Activated CD4-positive, CD25-positive, alpha-beta regulatory T cell treated with anti-CD3 and anti-CD28 coated beads, Interleukin-2, amount 50 U/mL, for 24 hours (primary cell): ENCODE measurements around the gene IGLL5.

ENCODE experiments used
- ATAC-seq, 2 donors: fragments of 150-1000 bp; cut with Tn5 transposase; one replicate each; pipeline ENCODE4 v1.10.0; 2021; ENCODE audit warnings: mild to moderate bottlenecking in 1 of 2, moderate library complexity in 1 of 2

IGLL5 gene

DNA sequence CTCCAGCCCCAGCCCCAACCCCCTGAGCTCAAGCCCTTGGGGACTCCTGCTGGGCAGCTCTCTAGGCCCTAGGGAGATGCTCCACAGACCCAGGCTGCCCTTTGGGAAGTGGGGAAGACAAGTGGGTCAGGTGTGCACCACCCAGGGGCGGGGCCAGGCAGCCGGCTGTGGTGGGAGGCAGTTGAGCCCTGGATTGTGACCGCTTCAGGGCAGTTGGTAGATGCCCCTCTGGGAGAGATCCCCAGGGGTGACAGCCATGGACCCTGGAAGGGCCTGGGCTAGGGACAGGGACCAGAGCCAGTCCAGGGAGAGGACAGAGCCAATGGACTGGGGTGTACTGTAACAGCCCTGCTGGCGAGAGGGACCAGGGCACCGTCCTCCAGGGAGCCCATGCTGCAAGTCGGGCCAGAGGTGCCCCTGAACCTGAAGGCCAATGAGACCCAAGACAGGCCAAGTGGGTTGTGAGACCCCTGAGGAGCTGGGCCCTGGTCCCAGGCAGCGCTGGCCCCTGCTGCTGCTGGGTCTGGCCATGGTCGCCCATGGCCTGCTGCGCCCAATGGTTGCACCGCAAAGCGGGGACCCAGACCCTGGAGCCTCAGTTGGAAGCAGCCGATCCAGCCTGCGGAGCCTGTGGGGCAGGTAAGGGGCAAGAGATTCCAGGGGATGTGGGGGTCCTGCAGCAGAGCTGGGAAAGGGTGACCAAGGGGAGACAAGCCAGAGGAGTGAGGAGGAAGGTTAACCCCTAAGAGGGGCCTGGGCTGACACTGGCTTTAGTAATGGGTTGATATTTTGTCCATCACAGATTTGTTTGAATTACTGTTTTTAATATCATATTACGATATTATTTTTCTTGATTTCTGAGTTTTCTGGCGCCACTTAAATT is at the start of gene IGLL5:
Gene IGLL5, plus strand, starts transcription at position 196 of the 883 bp plus-strand sequence. Its CDS starts 238 bp downstream, at position 434.
- no peak for ATAC-seq

DNA sequence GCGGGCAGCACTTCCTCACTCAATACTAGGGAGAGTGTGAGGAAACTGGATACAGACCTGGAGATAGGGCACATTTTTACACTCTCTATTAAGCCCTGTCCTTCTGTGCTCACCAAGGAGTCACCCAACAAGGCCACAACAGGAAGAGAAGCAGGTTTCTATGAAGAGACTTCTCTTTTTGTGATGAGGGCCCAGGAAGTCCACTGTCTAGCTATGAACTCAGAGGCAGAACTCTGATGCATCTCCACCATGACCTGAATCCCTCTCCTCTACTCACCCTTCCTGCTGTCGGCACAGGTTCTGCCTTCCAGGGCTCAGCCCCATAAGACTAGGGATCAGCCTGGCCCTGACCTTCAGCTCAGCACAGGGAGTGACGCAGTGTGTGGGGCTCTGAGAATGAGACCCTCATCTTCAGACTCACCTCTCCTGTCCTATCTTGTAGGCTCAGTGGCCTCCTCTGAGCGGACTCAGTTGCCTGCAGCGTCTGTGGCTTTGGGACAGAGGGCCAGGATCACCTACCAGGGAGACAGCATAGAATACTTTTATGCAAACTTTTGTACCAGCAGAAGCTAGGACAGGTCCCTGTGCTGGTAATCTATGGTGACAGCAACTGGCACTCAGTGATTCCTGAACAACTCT is 49.3 kb upstream of the IGLL5 start:
- no peak for ATAC-seq

DNA sequence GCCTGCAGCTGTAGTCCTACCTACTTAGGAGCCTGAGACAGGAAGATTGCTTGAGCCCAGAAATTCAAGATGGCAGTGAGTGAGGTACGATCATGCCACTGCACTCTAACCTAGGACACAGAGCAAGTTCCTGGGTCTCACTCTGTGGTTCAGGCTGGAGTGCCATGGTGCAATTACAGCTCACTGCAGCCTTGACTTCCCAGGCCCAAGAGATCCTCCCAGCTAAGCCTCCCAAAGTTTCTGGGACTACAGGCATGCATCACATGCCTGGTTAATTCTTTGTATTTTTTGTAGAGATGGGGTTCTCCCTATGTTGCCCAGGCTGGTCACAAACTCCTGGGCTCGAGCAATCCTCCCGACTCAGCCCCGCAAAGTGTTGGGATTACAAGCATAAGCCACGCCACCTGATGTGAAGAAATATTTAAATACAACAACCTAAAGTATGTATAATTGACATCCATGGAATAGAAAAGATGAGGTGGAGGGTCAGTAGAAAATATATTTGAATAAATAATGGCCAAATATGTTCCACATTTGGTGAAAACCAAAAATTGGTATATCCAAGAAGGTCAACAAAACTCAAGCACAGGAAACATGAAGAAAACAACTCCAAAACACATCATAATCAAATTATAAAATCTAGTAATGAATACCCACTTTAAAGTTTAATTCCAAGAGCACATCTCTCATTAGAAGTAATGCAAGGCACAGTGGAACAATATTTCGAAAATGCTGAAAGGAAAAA is 47.9 kb upstream of the IGLL5 start:
- no peak for ATAC-seq

DNA sequence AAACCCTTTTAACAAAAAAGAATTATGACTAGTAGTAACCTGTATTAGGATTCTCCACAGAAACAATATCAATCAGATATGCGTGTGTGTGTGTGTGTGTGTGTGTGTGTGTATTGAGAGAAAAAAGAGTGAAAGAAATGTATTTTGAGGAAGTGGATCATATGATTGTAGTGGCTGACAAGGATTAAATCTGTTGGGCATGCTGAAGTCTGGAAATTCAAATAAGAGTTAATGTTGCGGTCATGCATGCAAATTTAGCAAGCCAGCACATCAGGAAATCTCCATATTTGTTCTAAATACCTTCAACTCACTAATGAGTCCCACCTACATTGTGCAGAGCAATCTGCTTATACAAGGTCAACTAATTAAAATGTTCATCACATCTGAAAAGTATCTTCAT is 46.8 kb upstream of the IGLL5 start:
- ATAC-seq = no peak

DNA sequence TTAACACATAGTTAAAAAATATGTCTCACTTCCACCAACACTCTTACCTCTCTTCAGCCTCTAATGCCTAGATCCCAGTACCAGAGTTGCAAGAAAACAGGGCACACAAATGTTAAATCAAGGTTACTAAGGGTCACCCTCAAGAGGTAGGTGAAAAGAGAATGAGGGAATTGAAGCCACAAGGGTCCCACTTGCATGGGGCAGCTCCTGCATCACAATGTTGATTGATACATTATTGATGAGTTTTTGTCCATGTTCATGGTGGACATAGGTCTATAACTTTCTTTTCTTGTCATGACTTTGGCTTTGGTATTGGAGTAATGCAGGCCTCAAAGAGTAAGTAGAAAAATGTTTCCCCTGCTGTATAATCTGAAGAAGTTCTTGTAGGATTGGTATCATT is 46.0 kb upstream of the IGLL5 start:
- no peak for ATAC-seq

DNA sequence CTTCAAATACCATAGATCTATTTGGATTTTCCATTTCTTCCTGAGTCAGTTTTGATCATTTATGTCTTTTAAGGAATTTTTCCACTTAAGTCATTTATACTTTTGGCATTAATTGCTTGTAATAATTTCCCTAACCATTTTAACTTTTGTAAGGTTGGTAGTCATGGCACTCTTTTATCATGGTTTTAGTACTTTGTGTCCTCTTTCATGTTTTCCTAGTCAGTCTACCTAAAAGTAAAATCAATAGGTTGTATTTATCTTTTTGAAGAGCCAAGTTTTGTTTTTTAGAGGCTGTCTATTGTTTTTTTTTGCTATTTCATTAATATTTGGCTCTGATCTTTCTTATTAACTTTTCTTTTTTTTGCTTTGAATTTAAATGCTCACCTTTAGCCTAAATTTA is 45.5 kb upstream of the IGLL5 start:
- ATAC-seq = no peak

DNA sequence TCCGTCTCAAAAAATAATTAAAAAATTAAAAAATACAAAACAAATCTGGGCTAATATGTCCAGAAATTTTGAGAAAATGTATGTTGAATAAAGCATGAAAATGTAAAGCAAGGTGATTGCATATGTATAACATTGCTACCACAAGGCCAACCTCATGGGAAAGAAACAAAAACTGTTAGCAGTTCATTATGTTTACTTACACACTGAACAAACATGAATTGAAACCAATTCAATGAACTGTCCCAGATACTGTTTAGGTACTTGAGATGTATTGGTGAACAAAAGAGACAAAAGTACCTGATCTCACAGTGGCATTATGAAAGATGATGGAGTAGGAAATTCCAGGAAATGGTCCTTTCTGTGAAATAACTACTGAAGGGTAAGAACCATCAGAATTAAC is 43.8 kb upstream of the IGLL5 start:
- ATAC-seq = no peak

DNA sequence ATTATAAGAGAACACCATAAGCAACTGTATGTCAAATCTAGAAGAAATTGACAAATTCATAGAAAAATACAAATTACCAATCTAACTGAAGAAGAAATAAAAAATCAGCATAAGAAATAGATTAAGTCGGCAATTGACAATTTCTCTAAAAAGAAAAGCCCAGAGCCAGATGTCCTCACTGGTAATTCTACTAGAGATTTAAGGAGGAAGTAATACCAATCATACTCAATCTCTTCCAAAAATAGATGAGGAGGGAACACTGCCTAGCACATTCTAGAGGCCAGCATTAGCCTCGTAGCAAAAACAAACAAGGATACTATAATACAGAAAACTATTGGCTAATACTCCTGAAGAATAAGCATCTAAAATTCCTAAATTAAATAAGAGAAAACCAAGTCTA is 40.4 kb upstream of the IGLL5 start:
- ATAC-seq = no peak

DNA sequence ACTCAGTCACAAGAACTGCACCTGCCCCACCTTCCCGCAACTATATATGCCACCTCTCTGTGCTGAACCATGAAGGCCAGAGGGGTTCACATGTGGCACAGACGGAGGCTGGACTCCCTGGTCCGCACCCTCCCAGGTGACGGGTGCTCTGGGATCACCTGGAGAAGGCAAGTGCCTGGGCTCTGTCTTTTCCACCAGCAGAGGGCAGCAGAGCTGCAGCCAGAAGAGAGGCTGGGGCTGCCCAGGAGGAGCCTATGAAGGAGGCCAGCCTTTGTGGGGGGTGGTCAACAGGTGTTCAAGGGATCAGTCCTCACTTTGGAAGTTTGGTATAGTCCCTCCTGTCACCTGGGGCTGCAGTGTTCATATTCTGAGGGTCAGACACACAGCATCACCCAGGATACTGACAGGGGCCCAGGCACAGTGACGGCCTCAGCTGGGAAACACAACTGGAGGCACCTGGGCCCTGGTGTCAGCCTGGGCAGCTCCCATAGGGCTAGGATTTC is 39.2 kb upstream of the IGLL5 start:
- ATAC-seq = peak; percentile 83 to 87

DNA sequence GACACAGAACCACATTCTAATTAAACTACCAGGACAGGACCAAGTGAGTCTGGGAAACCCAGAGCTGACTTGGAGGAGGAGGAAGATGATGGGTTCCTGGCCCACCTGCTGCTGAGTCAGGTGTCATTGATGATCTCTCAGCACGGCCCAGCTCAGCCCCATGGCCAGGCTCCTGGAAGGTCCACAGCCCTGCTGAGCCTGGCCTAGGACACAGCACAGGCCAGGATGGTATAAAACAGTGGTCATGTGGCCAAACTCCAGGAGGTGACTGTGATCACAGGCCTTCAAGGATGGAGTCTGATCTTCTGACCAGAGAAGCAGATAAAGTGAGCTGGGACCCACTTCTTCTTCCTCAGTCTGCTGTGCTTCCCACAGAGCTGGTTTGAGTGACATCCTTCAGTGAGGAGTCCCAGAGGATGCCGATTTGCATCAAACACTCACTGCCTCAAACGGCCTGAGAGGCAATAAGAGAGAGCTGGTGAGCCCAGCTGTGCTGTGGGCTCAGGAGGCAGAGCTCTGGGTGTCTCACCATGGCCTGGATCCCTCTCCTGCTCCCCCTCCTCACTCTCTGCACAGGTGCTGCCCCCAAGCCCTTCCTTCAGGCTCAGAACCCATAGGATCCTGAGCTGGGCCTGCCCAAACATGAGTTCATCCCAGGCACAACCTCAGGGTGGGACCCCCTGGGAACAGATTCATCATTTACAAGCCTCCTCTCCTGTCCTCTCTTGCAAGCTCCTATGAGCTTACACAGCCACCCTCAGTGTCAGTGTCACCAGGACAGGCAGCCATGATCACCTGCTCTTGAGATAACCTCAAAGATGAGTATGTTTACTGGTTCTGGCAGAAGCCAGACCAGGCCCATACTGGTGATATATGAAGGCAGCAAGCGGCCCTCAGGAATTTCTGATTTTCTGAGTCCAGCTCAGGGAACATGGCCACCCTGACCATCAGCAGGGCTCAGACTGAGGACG is 37.7 kb upstream of the IGLL5 start:
- ATAC-seq = no peak

DNA sequence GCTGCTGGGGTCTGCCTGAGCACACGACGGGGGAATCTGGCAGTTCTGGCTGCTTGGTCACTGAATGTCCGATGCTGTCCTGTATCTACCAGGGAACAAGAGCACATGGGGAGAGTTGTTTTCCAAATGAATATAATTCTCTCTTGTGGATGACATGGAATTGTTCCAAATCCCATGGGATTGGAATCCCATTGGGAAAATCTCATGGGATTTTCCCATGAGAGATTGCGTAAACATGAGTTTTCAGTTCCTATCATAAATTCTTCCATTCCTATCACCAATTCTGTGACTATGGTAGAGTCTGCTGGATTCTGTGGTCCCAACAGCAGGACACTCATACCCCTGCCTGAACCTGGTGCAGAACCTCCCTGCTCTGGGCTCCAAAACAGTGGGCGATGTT is 35.6 kb upstream of the IGLL5 start:
- ATAC-seq = no peak

DNA sequence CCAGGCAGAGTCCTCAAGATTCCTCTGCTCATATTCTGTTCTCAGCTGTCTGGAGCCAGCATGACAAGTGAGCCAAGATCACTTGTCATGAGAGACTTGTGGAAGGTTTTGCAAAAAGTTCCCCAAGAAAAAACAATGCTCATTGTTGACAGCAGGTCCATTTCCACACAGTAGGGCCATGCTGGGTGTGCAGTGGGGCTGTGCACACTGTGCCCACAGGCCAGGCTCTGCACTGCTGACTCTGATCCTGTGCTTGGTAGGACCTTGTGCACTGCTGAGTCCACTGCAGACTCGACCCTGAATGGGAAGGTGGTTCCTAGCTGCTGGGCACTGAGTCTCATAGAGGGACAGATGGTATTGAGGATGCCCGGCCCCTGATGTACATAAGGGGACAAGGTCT is 33.9 kb upstream of the IGLL5 start:
- ATAC-seq = no peak

DNA sequence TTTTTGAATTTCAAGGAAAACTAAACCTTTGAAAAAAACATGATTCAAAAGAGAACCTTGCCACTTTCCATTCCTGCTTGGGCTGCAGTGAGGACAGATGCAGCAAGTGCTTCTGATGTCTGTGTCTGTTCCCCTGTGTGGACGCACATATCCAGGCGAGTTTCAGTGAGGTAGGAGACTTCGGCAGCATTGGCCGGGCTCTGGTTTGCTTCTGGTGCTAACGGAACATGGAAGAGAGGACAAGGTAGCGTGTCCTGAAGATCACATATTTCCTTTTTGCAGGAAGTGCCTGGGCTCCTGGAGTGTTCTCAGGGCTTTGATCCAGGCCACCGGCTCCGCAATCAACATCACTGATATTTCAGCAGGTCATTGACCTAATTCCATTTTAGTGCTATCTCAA is 33.1 kb upstream of the IGLL5 start:
- no peak for ATAC-seq

DNA sequence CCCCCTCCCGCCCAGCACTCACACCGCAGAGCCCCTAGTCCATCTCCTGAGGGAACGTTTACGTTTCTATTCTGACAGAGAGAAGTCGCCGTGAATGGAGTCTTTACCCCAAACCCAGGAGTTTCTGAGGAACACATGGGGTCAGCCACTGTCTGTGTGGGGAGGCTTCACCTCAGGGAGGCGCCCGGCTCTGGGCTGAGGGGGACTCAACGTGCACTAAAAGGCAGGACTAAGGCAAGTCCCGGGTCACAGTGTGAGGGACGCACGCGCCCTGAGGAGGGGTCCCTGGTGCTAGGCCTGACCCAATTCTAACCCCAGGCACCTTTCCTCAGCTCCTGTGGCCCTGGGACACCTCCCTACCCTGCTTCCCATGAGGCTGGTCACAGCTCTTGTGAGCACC is 32.5 kb upstream of the IGLL5 start:
- ATAC-seq = no peak

DNA sequence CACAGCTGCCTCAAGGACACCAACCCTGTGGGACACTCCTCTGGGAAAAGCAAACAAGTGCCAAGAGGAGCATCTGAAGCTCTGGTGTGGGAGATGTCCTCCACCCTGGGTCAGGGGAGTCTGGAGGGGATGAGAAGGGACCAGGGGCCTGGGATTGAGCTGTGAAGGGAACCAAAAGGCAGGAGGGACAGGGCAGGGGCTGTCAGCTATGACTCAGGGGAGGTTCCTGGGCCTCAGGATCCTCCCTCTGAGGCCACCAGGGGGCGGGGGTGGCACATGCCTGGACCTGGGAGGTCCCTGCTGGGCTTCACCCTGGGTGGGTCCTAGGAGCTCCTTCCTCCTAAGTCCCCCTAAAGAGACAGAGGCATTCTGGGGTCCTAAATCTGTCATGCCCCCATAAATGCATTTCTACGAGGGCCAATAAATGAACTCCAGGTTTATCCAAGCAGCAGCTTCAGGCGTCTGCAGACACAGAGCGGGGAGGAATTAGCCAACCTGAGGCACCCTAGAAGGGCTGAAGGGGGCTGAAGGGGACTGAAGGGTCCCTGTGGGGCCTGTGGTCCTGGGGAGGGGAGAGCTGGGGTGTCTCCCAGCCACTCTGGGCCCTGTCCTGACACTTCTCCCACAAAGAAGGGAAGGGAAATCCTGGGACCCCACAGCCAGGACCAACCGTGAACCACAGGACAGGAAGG is 31.9 kb upstream of the IGLL5 start:
- ATAC-seq = peak in 1 of 2 donors; percentile 45

DNA sequence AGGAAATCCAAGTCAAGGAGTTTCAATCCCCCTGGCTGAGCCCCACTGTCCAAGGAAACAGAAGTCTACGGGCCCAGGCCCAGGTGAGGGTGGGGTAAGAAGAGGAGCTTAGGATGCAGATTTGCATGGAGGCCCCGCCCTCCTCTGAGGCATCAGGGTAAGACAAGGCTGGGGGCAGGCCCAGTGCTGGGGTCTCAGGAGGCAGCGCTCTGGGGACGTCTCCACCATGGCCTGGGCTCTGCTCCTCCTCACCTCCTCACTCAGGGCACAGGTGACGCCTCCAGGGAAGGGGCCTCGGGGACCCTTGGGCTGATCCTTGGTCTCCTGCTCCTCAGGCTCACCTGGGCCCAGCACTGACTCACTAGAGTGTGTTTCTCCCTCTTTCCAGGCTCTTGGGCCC is 31.3 kb upstream of the IGLL5 start:
- ATAC-seq = no peak

DNA sequence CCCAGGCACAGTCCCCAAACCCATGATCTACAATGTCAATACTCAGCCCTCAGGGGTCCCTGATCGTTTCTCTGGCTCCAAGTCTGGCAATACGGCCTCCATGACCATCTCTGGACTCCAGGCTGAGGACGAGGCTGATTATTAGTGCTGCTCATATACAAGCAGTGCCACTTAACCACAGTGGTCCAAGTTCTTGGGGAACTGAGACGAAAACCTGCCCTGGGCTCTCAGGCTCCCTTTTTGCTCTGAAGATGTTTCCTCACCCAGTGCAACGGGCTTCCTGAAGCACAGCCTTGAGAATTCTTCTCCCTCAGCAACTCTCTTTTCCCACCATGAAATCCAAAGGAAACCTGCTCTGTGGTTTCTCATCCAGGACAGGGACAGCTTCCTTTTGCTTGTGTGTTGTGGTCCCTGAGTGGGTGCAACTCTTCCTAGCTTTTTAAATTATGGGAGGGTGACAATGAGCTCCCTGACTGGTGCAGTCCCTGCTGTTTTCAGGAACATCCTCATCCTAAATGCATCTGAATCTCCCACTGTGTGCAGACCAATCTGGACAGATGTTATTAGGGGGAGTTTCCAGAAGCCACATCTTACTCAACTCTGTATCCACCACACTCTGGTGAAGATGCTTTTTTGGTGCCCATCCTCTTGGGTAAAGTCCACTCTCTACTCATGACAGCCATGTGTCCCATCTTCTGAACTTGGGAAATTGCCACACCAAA is 30.6 kb upstream of the IGLL5 start:
- ATAC-seq = no peak

DNA sequence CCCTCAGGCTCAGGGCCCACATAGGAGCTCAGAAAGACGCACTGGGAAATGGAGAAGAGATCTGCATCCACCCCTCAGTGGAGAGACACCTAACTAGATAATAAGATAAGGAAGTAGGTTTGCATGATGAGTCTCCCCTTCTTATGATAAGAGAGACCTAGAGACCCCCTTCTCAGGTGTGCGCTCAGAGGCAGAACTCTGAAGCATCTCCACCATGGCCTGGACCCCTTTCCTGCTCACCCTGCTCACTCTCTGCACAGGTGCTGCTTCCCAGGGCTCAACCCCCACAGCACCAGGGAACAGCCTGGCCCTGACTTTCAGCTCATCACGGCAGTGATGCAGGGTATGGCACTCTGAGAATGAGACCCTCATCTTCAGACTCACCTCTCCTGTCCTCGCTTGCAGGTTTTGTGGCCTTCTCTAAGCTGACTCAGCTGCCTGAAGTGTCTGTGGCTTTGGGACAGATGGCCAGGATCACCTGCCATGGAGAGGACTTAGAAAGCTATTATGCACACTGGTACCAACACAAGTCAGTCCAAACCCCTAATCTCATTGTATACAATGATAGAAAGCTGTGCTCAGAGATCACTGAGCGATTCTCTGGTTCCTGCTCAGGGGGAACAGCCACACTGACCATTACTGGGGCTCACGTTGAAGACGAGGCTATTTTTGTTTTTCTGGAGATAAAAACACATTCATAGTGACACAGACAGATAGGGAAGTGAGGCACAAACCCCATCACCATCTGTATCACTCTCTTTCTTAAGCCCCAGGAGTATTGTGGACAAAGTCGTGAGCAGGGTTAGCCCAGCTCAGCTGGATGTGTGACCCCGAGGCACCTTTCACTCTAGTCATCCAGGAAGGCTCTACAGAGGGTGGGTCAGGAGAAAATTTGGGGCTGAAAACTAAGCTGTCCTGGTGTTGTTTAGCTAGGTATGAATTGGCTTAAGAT is 29.7 kb upstream of the IGLL5 start:
- ATAC-seq = no peak

DNA sequence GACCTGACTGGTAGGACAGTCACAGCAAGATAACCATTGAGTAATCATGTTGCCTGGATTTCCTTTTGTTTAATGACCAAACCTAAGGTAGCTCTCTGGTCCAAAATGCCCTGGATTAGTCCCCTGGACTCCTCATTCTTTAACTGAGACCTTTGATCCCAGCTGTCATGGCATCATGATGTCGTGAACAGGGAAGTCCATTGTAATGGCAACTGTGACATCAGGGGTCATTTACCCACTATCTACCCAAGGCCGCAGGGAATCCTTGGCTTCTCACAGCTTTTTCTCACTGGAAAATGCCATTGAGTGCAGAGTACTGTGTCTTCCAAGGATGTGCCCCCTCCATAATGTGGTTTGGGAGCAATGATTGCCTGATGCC is 29.1 kb upstream of the IGLL5 start:
- no peak for ATAC-seq

DNA sequence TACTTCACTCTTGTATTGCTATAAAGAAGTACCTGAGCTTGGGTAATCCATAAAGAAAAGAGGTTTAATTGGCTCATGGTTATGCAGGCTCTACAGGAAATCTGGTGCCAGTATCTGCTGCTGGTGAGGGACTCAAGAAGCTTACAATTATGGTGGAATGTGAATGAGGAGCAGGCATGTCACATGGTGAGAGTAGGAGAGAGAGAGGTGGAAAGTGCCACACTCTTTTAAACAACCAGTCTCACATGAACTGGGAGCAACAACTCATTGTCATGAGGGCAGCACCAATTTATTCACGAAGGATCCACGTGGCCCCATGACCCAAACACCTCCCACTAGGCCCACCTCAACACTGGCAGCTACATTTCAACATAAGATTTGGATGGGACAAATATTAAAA is 24.6 kb upstream of the IGLL5 start:
- ATAC-seq = no peak
